K562 (cell line): ENCODE results near the gene LMAN1L.

ENCODE experiments used
- CTCF ChIP-seq, 3 experiments: IDR thresholded peaks in 2 of 3; conservative IDR thresholded peaks in 1 of 3; 2 replicates each; pipeline ENCODE4 v1.5.1; 2011 to 2012; ENCODE audit warnings: low read length in 3 of 3, mild to moderate bottlenecking in 3 of 3, control low read depth in 2 of 3, improper control_type of control experiment in 1 of 3, inconsistent platforms in 1 of 3, low read depth in 1 of 3, mixed read lengths in 1 of 3, moderate library complexity in 1 of 3; ENCODE audit not compliant: insufficient read depth in 2 of 3
- FOS ChIP-seq: IDR thresholded peaks from 3 replicates; pipeline ENCODE4 v1.6.1; 2011; ENCODE audit not compliant: insufficient read length; ENCODE audit errors: extremely low read depth
- JUND ChIP-seq, 2 experiments: IDR thresholded peaks; 2 replicates in 1 of 2; 3 replicates in 1 of 2; pipeline ENCODE4 v1.6.1; 2011; ENCODE audit warnings: borderline replicate concordance in 2 of 2, low read depth in 2 of 2, low read length in 2 of 2, improper control_type of control experiment in 1 of 2, missing biosample characterization in 1 of 2, missing genetic modification characterization in 1 of 2, missing genetic modification reagents in 1 of 2
- MAFF ChIP-seq: IDR thresholded peaks from 2 replicates; pipeline ENCODE4 v1.6.1; 2012; ENCODE audit warnings: low read length, improper control_type of control experiment
- NRF1 ChIP-seq, 2 experiments: fragments of 450-650 bp; IDR thresholded peaks in 1 of 2; conservative IDR thresholded peaks in 1 of 2; 2 replicates each; pipeline ENCODE4 v1.6.1; 2014; ENCODE audit warnings: mild to moderate bottlenecking in 2 of 2
- PCBP1 ChIP-seq: fragments of 200-400 bp; formaldehyde crosslinking; IDR thresholded peaks from 2 replicates; pipeline ENCODE4 v1.6.1; 2018; ENCODE audit warnings: mild to moderate bottlenecking, low read depth, low read length; ENCODE audit not compliant: poor library complexity, severe bottlenecking
- RNF2 ChIP-seq: sonication (generic); IDR thresholded peaks from 2 replicates; pipeline ENCODE4 v1.6.1; 2016
- SP1 ChIP-seq: sonication (generic); formaldehyde crosslinking; IDR thresholded peaks from 2 replicates; pipeline ENCODE4 v1.8.1; 2022; ENCODE audit warnings: mild to moderate bottlenecking, missing genetic modification reagents
- ZBTB26 ChIP-seq: fragments of 450-650 bp; formaldehyde crosslinking; IDR thresholded peaks from 2 replicates; pipeline ENCODE4 v1.4.0; 2022; ENCODE audit warnings: missing genetic modification characterization

GRCh38 chr15:74787251-74788041 is 25.2 kb upstream of the LMAN1L start:
- no peak for TF ChIP-seq MAFF
- TF ChIP-seq RNF2, result no peak
- TF ChIP-seq PCBP1, result no peak
- no peak for TF ChIP-seq FOS
- TF ChIP-seq JUND (IDR thresholded peaks at IDR 0.05; ENCODE audit: borderline replicate concordance, low read depth, low read length), result no peak
- TF ChIP-seq JUND (tag; IDR thresholded peaks at IDR 0.05; ENCODE audit: borderline replicate concordance, low read depth, low read length), result no peak
- TF ChIP-seq NRF1 (conservative IDR thresholded peaks at IDR 0.05 in 1 of 2, IDR thresholded peaks at IDR 0.05 in 1 of 2), result peak in 1 of 2 experiments; percentile 18; a peak in 3 of 4 replicates
- peak; percentile 60 to 76 (median 65) for TF ChIP-seq CTCF (IDR thresholded peaks at IDR 0.05 in 2 of 3, conservative IDR thresholded peaks at IDR 0.05 in 1 of 3; ENCODE audit: insufficient read depth in 2 of 3, low read depth in 1 of 3, low read length in 3 of 3)
- TF ChIP-seq SP1, result no peak; the same call in 1 of the 2 replicates
- no peak for TF ChIP-seq ZBTB26
